Stimulated activated CD8-positive, alpha-beta memory T cell treated with anti-CD3 and anti-CD28 coated beads, Interleukin-12 subunit alpha, Interleukin-12 subunit beta, amount 100 ng/mL, for 1 hour (primary cell): ENCODE data around the gene RFX8.
"Not testable (repeated sequence)": the region's sequence is repeated elsewhere in the genome, so short reads cannot be mapped to it uniquely, and the experiment has no call there.

Experiments used
- DNase-seq: peaks from one replicate; pipeline ENCODE4 v3.0.0-alpha.2; 2020; ENCODE audit warnings: low read depth

RFX8 gene

DNA sequence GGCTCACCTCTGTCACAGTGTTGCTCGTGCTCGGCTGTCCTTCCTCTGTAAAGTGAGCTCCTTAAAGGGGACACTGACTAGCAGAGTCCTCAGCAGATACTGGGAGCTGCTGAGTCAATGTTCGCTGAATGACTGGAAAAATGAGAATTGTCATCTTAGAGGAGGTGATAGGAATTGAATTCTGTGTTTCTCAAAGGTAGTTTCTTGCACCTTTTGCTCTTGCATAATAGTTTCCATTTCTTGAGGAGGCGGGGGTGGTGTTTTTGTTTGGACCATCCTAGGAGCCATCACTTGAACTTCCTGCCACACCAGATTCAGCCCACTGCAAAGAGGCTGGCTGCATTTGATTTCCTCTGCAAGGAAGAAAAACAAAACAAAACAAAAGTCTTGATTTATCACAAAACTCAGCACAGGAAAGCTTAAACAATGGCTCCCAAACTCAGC, 11.4 kb upstream of the RFX8 start:
- no peak for DNase-seq

DNA sequence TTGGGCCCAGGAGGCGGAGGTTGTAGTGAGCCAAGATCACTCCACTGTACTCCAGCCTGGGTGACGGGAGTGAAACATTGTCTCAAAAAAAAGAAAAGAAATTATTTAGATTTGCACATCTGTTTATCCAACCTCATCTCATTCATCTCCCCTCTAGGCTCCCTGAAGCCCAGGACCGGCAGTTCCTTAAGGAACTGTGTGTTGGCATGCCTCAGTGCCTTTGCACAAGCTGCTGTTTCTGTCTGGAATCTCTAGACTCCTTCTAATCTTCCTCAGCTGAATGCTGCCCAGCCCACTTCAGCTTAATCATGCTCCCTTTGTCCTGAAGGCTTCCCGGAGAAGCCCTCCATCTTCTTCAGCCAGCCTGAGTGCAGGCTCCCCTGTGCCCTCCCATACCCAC, 10.9 kb upstream of the RFX8 start:
- DNase-seq: no peak

DNA sequence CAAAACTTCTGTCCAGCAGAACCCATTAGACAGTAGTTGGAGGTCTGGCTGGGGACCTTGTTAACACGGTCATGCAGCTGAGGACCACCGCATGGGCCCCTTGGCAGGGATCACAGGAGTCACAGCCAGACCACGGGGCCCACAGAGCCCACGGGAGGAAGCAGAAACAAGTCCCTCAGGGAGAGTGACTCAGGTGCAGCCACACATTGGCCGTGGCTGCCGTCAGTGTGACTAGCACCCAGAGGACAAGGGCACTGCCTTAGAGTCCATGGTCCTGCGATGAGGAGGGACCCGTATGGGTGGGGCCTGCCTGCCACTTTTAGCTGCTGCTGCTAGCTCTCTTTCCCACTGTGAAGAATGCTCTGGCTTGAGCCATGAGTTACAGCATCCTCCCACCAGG, 5.9 kb upstream of the RFX8 start:
- no peak for DNase-seq

DNA sequence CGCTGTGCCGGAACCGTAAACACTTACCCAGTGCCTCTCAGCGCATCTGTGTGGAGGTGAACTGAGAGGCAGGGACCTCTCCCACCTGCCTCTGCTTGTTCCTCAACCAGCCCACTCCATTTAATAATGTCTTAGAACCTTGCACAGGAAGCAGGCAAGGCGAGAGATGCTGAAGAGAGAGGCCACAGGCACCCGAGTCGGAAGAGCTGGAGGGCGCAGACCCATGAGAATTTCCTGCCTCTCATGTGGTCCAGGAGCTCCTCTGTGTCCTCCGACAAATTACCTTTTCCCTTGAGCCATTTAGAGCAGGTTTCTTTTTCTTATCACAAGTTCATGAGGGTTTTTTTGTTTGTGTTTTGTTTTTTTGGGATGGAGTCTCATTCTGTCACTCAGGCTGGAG, 4.9 kb upstream of the RFX8 start:
- no peak for DNase-seq

DNA sequence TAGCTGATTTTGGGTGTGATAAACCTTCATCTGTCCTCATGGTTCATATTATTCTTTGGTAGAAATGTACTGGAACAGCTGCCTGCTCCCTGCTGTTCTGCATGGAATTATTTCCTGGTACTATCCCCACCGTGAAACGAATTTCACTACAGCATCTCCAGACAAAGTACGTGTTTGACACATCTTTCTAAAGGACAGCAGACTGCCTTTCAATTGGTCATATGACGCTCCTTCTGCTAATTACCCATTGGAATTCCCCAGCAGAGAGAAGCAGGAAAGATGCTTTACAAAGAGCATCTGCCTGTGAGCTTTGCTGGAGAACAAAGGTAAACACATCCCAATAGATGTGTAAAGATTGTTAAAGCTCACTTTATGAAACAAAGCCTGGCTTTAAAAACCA, 4.4 kb upstream of the RFX8 start:
- DNase-seq: no peak

DNA sequence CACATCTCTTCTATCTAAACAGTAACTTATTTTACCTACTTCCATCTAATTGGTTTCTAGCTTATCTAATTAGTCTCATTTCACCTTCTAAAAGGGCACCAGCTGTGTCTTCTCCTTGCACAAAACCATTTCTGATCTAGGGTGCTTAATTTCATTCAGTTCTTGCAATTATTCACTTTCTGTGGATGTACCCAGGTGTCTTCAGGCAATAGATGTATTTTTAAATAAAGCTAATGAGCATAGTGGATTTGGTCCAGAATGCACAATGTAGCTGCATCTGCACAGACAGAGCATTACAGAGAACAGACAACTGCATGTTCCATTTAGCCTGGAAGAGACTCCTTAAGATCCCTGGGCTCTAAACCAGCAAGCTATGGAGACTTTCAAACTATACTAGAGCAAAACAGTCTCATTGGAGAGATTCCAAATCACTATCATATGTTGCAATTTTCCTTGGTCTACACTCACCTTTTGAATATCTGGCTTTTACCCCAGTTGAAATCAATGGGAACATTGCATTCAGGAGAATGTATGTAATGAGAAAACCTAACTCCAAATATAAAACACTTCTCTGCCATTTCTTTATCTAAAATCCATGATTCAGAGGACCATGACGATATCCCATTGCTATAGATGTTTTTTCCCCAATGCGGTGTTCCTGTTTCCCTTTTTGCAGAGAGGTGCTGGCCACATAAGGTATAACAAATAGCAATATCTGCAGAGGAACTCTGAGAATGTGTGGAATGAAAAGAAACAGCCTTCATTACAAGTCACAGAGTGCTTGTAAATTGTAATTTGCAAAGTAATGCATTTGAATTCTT, 3.5 kb upstream of the RFX8 start:
- DNase-seq: no peak

DNA sequence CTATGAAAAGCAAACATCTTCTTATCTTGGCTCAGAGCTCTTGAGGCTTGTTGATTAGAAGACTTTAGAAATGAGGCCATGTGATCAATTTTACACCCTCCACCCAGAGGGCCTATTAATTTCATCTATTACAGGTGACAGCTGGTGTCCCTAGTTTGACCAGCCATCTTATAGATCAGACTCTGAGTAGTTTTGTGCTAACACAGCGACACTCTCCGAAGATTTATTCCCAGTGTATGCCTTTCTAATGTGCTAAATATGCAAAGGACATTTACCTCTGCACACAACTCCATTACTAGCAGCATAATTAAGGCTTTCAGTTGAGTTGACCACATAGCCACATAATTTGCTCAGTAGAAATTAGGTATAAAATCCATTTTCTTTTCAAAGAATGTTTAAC, 2.6 kb upstream of the RFX8 start:
- no peak for DNase-seq

DNA sequence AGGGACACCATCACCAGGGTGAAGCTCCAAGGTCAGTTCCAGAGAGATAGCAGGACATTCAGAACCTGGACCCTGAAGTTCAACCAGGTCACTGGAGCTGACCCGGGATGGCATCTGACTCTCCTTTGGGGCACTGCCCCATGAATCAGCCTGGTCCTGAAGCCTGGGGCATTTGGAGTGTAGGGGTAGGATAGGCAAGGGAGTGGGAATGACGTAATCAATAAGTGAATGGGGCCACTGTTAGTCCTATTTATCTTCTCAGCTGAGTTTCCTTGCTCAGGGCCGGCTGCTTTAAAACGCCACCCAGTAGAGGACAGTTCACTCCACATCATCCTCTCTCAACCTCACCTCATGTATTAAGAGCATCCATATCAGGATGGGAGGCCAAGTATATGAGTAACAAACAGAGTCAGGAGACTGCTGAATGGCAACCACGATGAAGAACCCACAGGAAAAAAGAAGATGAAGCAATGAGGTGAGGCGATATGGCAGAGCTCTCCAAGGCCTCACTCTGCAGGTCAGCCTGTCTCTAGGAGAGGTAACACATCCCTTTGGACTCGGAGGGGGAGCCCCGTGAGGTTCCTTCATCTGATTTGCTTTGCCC, 1.8 kb upstream of the RFX8 start:
- DNase-seq: no peak

DNA sequence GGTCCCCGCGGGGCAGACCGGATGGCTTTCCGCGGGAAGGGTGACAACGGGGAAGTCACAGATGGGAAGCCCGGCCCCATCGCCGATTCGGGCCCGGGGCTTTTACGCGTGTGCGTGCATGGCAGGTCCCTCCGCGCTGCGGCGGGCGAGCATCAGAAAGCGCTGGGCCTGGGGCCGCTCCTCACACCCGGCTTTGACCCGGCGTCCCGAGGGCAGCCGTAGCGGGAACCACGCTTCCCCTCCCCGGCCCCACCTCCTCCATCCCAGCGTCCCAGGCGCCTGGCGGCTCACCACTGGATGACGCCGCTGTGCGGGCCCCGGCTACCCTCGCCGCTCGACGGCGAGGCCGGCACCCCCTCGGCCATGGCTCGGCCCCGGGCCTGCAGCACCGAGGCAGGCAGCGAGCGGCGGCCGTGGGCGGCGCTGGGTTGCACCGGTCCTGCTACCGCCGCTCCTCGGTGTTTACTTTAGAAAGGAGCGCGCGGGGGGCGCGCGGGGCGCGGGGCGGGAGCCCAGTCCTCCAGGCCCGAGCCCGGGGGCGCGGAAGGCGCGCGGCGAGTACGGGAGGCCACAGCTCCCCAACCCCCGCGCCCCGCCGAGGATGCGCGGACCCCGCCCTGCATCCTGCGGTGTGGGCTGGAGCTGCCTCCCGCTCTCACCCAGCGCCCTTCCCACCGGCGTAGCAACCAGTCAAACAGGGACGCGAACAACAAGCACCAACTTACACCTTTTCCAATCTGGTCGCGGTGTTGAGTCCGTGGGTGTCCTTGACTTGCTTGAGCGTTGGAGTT, 806 bp downstream of the RFX8 start:
- DNase-seq: no peak

DNA sequence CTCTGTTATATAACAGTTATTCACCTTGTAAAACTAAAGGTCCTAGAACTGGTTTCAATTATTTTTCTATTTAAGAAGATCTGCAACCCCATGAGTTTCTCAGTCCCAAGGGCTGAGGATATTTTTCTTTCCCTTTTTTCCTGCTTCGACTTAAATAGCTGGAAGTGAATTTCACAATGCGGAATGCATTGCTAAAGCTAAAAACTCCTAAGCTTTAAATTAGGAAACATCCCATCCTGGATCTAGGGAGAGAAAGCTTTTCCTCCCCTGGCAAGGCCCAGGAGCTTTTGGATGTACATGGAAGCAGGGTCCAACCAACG, 1.4 kb downstream of the RFX8 start:
- DNase-seq: no peak

DNA sequence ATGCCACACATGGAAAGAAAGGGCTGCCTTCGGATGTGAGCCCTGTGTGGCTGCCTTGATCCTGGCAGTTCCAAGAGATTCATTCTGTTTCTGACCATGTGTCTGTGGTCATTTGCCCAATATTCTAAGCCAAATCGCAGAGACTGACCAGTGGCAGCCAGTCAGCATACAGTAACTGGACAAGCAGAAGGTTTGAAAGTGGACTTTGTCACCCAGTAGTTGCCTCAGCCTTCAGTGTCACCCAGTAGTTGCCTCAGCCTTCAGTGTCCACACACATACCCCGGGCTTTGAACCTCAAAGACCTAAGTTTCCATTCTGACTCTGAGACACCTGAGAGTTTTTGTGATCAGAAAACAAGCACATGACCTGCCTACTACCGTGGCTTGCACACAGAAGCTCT, 5.0 kb downstream of the RFX8 start:
- no peak for DNase-seq

DNA sequence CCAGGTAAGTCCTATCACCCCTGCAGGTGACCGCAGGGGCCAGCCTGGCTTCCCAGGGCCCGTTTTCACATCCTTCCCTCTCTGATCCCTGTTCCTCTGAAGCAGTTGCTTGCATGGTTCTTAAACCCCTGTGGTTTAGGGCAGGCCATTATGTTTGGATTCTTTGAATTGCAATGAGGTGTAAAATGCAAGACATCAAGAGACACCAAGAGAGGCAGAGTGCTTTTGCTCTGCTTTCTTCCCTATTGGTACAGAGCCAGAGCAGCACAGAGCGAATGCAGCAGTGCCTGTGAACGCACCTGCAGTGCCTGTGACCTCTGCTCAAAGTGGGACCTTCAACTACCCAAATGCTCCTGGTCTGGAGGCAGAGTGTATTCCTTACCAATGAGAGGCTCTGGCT, 7.6 kb downstream of the RFX8 start:
- no peak for DNase-seq

DNA sequence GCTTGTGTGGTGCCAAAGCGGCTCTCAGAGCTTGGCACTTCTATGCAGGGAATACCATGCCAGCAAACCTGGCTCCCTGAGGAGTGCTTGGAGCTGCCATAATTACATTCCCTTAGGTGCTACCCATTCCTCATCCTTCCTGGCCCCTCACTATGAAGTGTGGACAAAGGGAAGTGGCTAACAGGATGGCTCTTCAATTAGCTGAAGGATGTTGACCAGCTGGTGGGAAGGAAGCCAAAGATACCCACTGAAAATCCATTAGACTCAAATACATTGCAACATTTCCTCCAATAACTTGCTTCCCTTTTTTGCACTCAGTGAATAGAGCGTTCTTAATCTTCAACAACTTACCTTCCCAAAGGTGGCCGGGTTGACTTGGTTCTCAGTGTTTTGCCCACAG, 8.5 kb downstream of the RFX8 start:
- no peak for DNase-seq

DNA sequence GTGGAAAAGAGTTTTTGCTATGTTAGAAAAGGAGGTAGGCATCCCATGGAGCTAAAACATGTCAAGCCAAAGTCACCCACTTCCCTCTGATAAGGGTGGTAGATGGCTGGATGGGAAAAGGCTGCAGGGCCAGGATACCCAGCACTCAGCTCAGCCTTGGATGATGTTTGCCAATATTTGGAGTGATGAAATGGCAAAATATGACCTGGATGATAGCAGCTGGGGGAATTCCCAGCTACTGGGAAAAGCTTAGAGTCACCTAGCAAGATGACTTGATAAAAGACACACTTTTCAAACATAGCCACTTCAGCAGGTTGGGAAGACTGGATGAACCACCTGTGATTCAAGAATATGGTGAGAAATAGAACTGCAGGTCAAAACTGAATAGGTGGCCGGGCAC, 10.1 kb downstream of the RFX8 start:
- DNase-seq: no peak

DNA sequence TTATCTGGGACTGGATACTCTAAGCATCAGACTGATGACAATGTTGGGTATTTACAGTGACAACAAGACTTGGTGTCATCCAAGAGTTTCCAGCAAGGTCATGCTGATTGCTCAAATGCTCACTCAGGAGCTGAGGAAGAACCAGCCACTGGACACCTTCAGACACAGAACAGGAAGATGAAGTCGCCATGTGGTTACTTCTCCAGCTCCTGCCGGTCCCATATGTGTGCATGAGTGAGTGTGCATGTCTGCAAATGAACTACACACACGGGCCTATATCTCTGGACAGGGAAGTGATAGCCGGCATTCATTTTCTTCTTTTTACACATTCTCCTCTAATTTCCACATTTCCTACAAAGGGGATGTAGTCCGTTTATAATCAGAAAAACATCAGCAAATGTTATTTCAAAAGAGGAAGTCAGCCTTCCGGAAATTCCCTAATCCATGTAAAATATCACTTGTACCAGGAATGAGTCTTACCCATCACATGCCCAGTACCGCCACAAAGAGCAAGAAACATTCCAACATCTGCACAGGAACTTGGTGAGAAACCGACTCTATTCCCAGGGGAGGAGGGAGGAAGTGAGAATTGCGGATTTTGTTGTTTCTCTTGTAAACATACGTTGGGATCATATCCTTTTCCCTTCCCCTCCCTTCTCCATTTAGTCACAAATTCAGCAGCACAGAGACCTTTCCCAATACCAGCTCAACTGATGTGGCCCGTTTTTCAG, 10.8 kb downstream of the RFX8 start:
- DNase-seq: no peak

DNA sequence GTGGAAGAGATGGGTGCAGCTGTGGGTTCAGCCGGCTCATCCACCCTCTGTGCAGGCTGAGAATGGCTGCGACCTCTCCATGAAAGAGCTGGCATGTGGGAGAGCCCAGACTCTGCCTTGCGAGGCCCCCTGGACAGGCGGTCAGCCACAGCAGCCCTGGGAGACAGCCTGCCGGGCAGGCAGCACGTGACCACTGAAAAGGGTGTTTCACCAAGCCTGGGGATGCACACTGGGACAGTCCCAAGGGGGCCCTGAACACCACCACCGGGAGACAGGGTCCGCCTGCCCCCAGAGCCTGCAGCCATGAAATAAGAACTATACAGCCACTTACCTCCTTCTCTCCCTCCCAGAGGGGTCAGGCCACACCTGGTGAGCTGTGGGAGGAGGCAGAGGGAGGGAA, 11.5 kb downstream of the RFX8 start:
- DNase-seq: no peak

DNA sequence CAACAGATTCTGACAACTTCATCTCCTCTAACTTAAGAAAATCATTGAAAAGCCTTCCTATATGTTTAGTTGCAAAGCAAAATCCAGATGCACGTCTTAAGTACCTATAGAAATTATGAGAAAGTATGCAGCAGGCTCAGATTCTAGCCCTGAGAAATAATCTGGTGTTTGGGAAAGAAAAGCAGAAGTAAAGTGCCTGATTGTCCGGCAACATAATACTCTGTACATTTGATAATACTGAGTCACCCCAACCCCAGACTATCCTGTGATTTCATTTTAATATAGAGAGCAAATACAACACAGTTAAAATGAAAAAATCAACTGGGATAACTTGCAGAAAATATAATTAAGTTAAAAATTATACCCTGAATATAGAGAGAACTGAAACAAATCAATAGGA, 13.5 kb downstream of the RFX8 start:
- DNase-seq: no peak

DNA sequence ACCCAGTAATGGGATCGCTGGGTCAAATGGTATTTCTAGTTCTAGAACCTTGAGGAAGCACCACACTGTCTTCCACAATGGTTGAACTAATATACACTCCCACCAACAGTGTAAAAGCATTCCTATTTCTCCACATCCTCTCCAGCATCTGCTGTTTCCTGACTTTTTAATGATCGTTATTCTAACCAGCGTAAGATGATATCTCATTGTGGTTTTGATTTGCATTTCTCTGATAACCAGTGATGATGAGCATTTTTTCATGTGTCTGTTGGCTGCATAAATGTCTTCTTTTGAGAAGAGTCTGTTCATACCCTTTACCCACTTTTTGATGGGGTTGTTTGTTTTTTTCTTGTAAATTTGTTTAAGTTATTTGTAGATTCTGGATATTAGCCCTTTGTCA, 20.5 kb downstream of the RFX8 start:
- not testable (repeated sequence) for DNase-seq

DNA sequence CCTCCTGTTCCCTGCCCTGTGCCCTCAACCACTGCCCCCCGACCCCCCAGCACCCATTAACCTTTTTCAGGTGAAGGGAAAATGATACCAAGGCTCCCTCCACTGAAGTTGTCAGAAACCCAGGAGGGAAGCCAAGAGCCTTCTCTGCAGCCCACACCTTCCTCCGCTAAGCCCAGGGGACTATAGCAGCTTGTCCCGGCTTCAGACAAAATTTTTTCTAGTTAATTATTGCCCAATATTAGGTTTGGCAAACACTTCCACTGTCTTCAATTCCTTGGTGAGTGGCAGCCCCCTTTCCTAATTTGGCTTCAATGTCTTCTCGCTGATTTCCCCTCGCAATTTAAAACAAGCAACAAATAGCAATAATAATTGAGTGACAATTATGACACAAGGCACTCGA, 23.9 kb downstream of the RFX8 start:
- DNase-seq: no peak

DNA sequence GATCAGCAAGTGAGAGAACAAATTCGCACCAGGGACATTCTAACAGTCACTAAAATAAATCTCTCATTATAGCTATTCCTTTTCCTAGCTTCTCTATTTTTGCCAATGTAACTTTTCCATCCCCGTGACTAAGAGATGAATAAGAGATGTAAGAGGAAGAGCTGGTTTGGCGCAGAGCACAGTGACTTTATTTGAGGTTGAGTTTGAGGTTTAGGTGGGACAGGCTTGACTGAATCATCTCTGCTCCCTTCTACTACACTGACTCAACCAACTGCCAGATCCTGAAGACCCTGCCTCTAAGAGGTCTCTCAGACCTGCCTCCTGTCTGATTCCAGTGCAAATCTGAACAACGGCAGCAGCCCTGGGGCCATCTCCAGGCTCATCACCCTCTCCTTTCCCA, 28.0 kb downstream of the RFX8 start:
- DNase-seq: no peak

DNA sequence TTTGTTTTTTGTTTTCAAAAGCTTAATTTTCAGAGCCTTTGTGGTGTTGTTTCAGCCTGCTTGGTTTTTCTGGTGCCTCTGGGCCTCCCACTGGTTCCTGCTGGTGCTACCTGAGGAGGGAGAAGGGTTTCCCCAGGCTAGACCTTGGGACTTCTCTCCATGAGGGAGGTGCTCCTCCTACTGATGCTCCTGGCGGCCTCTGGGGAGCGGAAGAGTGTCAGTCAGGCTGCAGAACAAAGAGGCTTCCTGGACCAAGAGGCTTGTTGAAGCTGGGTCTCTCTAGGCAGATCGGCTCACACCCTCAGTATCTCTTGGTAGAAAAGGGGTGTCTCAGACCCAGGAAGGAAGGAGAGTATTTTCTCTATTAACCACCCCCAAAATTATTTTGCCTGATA, 32.2 kb downstream of the RFX8 start:
- no peak for DNase-seq

DNA sequence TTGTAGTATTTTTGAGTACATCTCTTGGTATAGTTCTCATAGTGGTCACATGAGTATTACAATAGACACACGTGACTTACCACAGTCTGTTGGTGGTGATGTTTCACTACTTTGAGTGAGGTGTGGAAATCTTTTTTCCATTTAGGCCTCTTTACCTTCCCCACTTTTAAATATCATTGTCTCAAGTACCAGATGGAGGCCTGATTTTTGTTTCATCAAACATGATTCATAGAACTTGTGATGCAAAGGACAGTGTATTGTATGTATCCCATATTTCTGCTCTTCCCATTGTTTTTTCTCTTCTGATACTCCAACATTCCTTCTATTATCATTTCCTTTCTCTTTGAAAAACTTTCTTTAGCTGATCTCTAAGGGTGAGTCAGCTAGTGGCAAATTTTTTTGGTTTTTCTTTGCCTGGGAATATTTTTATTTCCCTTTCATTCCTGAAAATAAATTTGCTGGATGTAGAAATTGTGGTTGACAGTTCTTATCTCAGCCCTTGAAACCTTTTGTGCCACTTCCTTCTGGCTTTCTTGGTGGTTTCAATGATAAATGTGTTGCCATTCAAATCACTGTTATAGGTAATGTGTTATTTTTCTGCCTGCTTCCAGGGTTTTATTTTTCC, 32.8 kb downstream of the RFX8 start:
- DNase-seq: no peak
